ENCODE results near the gene GRXCR2. TPM values are rescaled to one million over a fixed set of nuclear protein-coding genes. Genes with fewer than 3 reads are reported as not detected.
"Not testable (repeated sequence)": the region's sequence is repeated elsewhere in the genome, so short reads cannot be mapped to it uniquely, and the experiment has no call there.

GRXCR2 gene
- total RNA-seq, 1 donor from 2014 or later = not detected

DNA sequence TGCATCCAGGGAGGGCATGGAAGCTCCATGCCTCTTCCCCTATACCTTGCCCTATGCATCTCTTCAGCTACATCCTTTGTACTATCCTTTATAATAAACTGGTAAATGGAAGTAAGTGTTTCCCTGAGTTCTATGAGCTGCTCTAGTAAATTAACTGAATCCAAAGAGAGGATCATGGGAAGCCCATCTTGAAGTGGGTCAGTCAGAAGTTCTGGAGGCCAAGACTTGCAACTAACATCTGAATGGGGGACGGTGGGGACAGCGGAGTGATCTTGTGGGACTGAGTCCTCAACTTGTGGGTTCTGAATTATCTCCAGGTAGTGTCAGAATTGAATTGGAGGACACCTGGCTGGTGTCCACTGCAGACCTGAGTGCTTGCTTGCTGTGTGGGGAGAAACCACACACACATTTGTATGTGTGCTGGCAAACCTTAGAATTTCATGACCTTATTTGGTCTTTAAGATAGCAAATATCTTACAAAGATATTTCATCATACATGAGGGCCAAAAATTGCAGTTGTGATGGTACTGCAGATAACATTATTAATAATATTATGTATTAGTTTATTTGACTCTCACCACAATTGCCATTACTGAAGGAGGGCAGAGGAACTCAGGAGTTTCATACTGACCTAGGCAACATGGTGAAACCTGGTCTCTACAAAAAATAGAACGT, 32.2 kb downstream of the GRXCR2 start:
- no peak for DNase-seq (ENCODE audit: extremely low read depth, low read depth, low spot score)

DNA sequence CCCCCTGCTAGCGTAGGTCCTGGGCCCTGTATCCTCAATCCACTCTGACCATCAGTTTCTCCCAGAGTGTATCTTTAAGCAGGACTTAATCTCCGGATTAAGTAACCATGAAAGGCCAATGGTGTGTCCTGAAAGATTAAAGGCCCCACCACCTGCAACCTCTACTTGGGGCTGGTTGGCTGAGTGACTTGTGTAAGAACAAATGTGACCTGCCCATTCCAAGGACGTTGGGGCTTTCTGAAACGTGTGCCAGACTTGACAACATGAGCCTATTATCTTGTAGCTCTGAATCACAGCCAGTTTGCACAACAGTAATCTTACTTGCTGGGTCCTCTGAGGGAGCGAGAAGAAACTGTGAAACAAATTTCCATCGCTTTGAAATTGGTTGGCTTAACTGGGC, 34.5 kb downstream of the GRXCR2 start:
- no peak for DNase-seq (ENCODE audit: extremely low read depth, low read depth, low spot score)

DNA sequence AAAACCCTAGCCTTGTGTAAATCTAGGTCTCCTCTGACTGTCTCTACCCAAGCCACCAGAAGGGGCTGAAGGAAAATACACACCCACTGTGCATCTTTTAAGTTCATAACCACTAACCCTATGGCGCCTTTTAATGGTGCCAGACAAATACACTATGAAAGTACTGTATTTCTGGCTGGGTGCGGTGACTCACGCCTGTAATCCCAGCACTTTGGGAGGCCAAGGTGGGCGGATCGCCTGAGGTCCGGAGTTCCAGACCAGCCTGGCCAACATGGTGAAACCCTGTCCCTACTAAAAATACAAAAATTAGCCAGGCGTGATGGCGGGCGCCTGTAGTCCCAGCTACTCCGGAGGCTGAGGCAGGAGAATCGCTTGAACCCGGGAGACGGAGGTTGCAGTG, 36.6 kb downstream of the GRXCR2 start:
- DNase-seq (ENCODE audit: extremely low read depth, low read depth, low spot score) = not testable (repeated sequence)

DNA sequence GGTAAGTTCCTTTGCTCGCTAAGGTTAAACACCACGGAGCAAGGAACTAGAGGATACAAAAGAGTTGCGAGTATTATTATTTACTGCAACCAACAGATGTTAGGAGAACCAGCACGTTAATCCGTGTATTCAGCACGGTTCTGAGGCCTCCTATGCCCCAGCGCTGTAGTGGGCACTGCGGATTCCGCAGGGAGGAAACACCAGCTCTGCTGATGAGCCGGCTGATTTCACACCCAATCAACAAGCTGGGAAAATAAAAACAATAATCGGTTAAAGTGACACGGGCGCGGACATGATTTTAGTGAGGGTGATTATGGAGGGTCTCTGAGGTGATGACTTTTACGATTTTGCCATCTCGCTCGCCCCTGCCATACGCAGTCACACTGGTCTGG, 37.0 kb downstream of the GRXCR2 start:
- no peak for DNase-seq (ENCODE audit: extremely low read depth, low read depth, low spot score)

DNA sequence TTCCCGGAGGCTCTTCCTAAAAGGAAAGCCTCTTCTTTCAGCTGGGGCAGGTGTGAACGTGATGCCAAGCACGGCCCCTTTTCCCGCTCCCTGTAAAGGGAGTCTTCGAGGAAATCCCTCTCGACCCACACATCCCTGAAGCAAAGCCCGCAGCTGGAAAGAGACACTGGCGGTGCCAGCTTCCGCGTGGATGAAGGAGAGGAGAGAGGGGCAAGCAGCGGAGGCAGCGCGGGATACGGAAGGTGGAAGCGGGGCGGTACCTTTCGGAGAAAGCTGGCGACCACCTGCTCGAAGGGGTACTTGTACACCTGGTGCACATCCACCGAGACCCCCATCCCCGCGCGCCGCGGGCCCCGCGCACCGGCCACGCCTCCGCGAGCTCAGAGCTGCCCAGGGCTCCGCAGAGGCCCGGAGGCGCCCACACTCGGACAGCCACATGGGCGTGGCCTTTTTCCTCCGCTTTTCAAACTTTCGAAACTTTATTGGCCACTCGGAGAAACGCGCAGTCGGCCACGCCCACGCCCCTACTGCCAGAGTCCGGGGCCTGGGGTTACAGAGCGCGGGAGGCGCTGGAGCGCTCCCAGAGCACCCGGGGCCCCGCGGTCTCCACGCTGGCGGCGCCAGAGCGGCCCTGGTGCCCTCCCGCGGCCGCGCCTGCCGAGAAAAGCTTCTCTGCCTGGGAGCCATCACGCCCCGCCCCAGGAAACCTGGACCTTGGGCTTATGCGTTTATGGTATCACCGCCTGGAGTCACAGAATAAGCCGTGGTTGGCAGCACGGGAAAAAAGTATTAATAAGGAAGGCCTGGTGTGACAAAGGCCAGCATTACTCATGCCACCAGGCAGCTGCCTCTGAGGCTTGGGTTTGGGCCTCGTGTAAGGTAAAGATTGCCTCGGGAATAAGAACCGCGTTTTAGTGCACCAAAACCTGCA, 37.6 kb downstream of the GRXCR2 start, which contains the start of gene PRELID2:
TSS of gene PRELID2 (minus strand) at position 426 of the 931 bp plus-strand sequence. CDS start at position 335, 91 bp downstream.
- DNase-seq (ENCODE audit: extremely low read depth, low read depth, low spot score) = no peak

DNA sequence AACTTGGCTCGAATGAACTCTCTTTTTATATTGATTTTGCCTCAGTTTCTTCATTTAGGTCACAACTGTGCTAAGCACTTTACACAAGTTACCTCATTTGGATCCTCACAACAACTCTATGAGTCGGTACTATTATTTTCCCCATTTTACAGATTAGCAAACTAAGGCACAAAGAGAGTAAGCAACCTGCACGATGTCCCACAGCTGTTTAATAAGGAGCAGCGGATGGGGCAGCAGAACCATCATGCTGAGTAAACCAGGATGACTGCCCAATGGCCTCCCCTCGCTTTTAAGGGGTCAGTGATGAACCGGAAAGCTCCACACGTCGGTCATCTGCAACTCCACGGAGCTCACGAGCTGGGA, 38.3 kb downstream of the GRXCR2 start:
- no peak for DNase-seq (ENCODE audit: extremely low read depth, low read depth, low spot score)

DNA sequence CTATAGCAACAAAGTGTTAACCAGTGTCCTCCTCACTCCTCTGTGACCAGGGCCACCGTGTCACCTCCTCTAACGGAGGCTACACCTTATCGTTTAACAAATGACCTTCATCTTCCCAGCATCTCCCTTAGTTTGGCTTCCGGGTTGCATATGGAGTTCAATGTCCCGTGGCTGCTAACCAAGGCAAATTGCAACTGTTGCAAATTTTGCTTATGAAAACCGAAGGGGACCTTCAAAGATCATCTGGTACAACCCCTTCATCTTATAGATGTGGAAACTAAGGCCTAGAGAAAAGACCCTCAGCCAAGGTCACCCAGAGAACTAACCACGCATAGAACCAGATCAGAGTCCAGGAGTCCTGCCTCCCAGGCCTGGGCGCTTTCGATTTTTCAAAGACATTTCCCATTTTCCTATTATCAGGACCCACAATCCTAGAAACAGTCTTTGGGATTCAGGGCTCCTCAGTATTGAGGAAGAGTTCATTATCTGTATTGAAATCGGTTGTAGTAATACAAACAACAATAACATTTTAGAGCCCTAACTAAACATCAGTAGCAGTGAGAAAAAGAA, 39.1 kb downstream of the GRXCR2 start:
- no peak for DNase-seq (ENCODE audit: extremely low read depth, low read depth, low spot score)

DNA sequence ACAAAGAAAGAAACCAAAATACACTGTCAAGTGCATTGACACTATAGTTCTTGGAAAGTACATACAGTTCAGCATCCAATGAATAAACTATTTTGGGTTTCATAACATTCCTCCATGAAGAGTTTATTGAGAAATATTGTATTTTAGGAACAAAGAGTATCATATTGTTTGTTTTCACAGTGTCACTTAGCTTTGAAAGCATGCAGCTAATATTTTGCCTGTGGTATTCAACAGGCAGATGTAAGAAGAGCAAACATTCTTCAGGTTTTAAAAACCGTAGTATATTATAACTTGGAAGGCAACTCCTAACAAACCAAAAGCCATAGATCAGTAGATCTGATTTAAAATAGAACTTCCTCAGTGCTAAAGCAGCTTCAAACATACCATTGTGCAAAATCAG, 42.2 kb downstream of the GRXCR2 start:
- DNase-seq (ENCODE audit: extremely low read depth, low read depth, low spot score) = no peak

DNA sequence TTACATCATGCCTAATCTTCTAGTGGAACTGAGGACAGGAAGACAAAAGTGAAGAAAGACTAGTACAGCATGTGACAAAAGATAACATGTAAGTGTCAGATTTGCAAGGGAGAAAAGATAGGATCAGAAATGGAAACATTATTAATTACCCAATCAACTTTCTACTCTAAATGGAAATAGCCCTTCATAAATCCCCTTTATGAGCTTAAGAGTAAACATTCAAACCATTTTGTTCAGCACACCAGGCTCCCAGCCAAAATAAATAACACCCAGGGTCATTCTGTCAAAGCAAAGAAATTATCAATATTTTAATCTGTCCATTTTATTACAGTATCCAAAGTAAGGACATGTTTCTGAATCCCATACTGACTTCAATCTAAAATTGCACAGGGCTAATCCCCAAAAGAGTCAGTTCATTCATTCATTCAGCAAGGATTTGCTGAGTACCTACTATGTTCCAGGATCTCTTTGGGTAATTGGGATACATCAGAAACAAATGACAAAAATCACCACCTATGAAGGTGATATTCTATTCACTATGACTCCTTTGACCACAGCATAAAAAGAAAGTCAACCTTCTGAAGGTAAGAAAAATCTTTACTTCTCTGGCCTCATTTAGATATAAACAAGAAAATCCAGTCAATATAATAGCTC, 43.0 kb downstream of the GRXCR2 start:
- DNase-seq (ENCODE audit: extremely low read depth, low read depth, low spot score) = no peak

DNA sequence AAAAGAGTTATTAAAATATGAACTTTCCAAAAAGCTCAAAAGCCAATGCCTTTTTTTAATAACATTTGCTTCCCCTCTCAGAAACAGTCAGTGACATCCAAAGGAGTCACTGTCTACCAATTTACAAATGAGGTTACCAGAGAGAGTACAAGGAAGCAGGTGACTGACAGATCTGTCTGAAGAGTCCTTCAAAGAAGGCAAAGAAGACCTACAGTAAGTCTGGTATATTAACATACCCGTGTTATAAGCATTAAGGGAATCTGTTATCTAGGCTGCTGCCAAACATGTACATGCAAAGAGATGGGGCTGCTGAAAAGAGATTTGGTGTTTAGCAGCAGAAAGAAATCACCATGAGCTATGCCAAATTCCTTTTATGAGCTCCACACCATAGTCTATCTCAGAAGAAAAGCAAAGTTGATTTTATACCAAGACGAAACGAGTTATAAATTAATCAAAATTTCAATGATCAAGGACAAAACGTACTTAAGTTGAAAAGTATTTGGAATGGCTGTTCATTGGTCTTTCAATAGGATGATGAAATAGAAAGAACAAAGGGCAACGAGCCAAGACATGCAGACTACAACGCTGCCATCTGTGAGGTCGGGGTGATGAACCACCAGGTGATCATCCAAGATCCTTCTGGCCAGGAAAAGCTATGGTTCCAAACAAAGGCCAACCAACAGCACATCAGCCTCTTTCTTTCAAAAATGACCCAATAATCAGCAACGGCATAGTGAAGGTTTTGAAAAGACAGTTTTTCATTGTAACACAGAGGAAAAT, 45.7 kb downstream of the GRXCR2 start:
- no peak for DNase-seq (ENCODE audit: extremely low read depth, low read depth, low spot score)

DNA sequence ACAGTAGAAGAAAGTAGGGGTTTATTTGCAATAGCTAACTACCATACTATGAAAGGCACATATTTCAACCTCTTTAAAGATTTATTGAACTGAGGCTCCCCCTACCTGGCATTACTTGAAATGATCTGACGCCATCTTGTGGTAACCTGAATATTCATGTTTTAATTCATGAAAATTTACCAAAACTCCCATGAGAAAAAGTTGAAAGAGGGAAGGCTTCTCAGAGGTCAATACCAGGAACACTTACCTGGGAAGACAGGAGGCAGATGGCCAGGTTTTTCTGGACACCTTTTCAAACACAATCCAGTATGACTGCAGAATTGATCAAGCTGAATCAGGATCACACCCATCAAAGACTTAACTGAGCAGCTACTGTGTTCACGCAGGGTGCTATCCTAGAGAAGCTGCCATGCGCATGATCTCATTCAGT, 47.0 kb downstream of the GRXCR2 start:
- no peak for DNase-seq (ENCODE audit: extremely low read depth, low read depth, low spot score)

DNA sequence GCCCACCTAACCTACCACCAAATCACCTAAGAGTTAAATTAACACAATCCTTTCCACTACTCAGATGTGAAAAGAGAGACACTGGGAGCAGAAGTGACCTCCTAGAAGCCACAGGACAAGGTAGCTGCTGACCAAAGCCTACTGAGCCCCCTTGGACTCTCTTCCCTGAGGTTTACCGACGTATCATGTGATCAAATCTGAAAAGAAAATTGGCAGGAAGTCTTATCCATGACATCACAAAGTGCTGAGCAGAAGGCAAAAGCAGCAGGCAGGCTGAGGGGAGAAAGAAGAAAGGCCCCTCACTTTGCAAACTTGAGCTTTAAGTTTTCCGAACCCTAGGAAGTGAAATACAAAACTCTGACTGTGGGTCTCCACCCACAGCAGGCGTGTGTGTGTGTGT, 48.8 kb downstream of the GRXCR2 start:
- DNase-seq (ENCODE audit: extremely low read depth, low read depth, low spot score) = no peak

DNA sequence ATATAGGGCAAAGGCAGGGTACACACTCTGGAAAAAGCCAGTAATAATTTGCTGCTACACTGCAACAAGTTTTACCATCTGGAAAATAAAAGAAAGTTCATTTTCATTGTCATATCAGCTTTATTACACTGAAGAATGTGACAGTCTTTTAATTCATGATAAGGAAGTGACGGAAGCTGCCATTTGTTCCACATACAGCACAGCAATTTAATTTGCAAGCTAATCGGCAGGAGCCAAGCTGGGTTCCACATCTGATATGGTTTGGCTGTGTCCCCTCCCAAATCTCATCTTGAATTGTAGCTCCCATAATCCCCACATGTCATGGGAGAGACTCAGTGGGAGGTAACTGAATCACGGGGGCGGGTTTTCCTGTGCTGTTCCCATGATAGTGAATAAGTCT, 54.2 kb downstream of the GRXCR2 start:
- DNase-seq (ENCODE audit: extremely low read depth, low read depth, low spot score) = no peak

DNA sequence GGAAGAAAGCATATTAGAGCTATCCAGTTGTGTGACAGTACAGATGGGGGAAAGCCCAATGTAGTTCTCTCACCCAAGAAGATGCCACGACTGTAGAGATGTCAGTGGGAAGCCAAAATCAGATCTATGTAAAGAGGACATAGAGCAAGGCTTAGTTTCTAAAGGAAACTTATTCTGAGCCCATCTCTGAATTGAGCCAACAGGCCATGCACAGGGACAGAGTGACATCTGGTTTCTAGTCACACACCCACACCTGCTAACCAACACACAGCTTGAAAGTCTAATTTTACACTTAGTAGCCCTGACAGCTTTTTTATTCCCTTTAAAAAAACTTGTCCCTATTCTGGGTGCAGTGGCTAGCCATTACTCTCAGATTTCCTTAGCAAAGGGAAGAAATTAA, 59.9 kb downstream of the GRXCR2 start:
- DNase-seq (ENCODE audit: extremely low read depth, low read depth, low spot score) = no peak

DNA sequence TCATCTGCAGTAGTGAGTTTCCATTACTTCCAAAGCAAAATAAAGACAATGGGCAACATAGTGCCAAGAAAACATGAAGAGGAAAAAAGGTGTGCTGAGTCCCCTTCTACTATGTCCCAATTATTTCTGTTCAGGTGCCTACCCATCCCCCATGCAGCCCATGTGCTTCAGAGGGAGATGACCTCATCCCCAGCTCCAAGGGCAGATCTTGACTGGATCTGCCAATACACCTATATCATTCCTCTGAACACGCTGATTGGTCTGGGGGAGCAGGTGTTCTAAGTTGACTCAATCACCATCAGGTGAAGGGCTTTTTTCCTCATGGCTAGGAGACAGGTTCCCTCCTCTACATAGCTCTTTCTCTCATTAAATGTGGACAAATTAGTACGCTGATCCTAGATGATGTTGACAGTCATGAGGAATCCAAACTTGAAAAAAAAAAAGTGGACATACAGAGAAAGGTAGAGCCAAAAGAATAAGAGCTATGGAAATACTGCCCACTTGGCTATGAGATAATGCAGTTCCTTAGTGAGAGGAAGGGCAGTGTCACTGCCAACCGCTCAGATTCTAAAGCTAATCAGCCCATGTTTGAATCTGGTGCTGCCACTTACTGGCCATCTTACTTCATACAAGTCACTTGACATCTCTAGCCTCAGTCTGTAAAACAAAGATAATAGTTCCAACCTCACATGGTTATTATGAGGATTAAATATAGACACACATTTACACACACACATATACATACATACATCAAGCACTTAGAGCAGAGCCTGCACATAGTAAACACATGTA, 60.8 kb downstream of the GRXCR2 start:
- no peak for DNase-seq (ENCODE audit: extremely low read depth, low read depth, low spot score)

Other genes with a start within 250 kb of the GRXCR2 start
- 6.1 and 8.3 TPM in 2 replicates for gene PRELID2, start 37.7 kb downstream of the GRXCR2 start, total RNA-seq
- gene SH3RF2, start 63.6 kb upstream of the GRXCR2 start, total RNA-seq = 4.0 and 6.5 TPM in 2 replicates
- not detected in 2 replicates for gene PLAC8L1, start 232.6 kb upstream of the GRXCR2 start, total RNA-seq